GM12892 (cell line): Measurements from ENCODE around the gene SLC9A3.

Experiments used
- DNase-seq: peaks from one replicate; pipeline ENCODE4 v3.0.0; 2011; ENCODE audit not compliant: insufficient read length
- FAIRE-seq: peaks from 2 replicates; lab custom pipeline; 2011; peaks lifted over from hg19 to GRCh38; lab: Jason Lieb, UNC
- POLR2A ChIP-seq: IDR thresholded peaks from 2 replicates; pipeline ENCODE4 v1.6.1; 2011; ENCODE audit warnings: low read depth, low read length, control low read depth
- POLR2AphosphoS5 ChIP-seq: IDR thresholded peaks from 2 replicates; pipeline ENCODE4 v1.6.1; 2011; ENCODE audit warnings: low read depth, low read length, control low read depth
- TAF1 ChIP-seq: IDR thresholded peaks from 2 replicates; pipeline ENCODE4 v1.6.1; 2011; ENCODE audit warnings: low read depth, mild to moderate bottlenecking, control low read depth, low read length, borderline replicate concordance

Gene SLC9A3

GRCh38 chr5:426392-426976, 97.8 kb downstream of the SLC9A3 start:
- DNase-seq (no peak), FAIRE-seq (no peak)
- TF ChIP-seq TAF1 = no peak
- no peak for TF ChIP-seq POLR2AphosphoS5
- no peak; the same call in 1 of the 2 replicates for TF ChIP-seq POLR2A

GRCh38 chr5:425714-426113, 98.5 kb downstream of the SLC9A3 start:
- FAIRE-seq (no peak), DNase-seq (no peak)
- no peak for TF ChIP-seq POLR2AphosphoS5
- TF ChIP-seq TAF1 = no peak
- no peak for TF ChIP-seq POLR2A

GRCh38 chr5:424301-425110, 99.7 kb downstream of the SLC9A3 start:
- DNase-seq (peak; percentile 66), FAIRE-seq (peak; percentile 96)
- TF ChIP-seq TAF1 (no peak), POLR2A (peak; percentile 50; the same call in 1 of the 2 replicates)

GRCh38 chr5:423626-424261, 100.5 kb downstream of the SLC9A3 start:
- FAIRE-seq (no peak), DNase-seq (no peak)
- TF ChIP-seq POLR2AphosphoS5 = no peak; the same call in 1 of the 2 replicates
- TF ChIP-seq POLR2A = 0 out of 2 replicates have a peak, but pooled peaks have one; percentile 21
- no peak for TF ChIP-seq TAF1

- DNase-seq (no peak), FAIRE-seq (no peak)
- TF ChIP-seq POLR2A = no peak
- no peak for TF ChIP-seq TAF1
- no peak for TF ChIP-seq POLR2AphosphoS5
Observed at GRCh38 chr5:423233-423565, 101.0 kb downstream of the SLC9A3 start.

GRCh38 chr5:422323-423232, 101.7 kb downstream of the SLC9A3 start:
- TF ChIP-seq TAF1 (no peak), POLR2AphosphoS5 (no peak), POLR2A (no peak)
- FAIRE-seq (no peak), DNase-seq (no peak)

- DNase-seq (no peak), FAIRE-seq (no peak)
- no peak; the same call in 1 of the 2 replicates for TF ChIP-seq POLR2A
- TF ChIP-seq POLR2AphosphoS5 = no peak
- TF ChIP-seq TAF1 = no peak
Observed at GRCh38 chr5:421901-422300, 102.3 kb downstream of the SLC9A3 start.

- no peak for DNase-seq
- no peak for FAIRE-seq
- TF ChIP-seq TAF1 (no peak), POLR2A (no peak), POLR2AphosphoS5 (no peak)
Observed at GRCh38 chr5:421287-421880, 102.9 kb downstream of the SLC9A3 start.

- FAIRE-seq (no peak), DNase-seq (no peak)
- TF ChIP-seq POLR2A (no peak), POLR2AphosphoS5 (no peak; the same call in 1 of the 2 replicates), TAF1 (no peak)
Observed at GRCh38 chr5:420632-421286, 103.5 kb downstream of the SLC9A3 start.
